HG03175 (cell line): ENCODE measurements around the gene PRKN.

Source experiments
- ATAC-seq: cut with Tn5 transposase; IDR thresholded peaks from one replicate; pipeline ENCODE4 v1.9.1; 2021; ENCODE audit warnings: mild to moderate bottlenecking, moderate library complexity; ENCODE audit not compliant: unreplicated experiment

Gene PRKN

DNA sequence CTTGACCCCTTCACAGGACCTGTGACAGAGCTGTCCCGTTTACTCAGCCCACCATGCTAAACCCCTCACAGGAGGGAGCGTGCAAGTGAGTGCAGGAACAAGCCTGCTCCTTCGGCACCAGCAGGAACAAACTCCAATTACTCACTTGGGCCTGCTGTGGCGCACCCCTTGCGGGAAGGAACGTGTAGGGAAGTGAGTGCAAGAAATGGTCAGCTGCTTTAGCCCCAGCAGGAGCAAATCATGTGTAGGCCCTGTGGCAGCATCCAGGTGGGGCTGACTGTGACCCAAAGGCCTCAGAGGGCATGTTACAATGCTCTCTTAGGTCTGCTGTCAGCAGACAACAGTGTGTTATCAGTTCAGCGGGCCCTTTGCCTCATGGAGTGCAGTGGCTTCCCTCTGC lies 574.4 kb downstream of the PRKN start:
- no peak for ATAC-seq

DNA sequence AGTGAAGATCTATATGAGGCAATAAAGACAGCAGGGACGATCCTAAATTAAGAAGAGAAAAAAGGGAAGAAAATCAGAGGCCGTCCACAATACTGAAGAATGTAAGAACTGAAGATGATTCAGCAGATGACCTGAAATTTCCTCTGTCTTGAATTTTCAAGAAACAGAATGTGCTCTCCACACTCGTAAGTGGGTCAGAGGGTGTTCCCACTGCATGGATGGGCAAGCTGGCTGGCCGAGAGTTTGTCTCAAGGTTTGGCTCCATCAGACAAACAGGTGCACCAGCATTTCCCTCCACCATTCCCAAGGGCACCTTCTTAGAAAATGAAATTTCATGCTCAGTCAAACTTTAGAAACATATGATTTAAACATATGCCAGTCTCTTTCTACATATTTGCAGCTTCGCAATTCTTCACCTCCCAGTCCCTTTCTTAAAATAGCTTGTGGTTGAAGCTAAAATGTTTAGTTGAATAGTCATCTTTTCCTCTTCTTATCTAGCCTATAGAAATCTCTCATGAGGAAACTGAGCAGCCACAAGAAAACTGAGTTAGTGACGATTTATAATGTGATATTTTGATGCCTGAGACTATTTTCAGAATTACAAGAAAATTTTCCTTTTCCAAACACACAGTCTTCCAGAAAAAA lies 576.4 kb downstream of the PRKN start:
- ATAC-seq, result no peak

DNA sequence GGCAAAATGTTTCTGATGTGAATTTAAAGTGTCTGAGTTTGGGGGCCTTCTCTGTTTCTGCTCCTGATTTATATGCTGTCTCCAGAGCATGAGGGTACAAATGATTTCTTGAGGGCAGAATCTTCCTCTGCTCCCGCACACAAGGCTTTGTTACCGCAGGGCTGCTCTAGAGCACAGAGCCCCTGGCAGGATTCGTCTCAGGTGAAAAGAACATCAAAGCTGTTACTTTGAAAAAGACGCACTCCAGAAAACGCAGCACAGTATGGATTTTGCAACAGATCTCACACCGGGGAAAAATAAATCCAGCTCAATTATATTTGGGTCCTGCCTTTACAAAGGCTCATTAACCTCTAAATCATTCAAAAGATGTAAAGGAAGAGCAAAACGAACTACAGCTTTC lies 577.3 kb downstream of the PRKN start:
- ATAC-seq, result no peak

DNA sequence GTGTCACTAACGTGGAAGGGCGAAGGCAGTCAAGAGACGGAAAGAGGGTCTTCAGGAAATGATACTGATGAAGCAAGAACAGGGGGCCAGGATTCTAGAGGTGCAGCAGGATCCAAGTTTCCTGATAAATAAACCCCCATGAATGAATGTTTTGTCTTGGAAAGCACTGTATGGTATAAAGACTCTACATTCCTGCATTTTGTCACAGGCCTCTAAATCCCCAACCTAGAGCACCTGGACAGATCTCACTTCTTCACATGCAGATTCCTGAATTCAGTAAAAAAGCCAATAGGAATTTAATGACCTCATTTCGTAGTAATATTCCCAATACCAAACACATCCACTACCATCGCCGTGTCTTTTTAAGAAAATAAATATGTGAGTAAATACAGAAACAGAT lies 577.8 kb downstream of the PRKN start:
- no peak for ATAC-seq

DNA sequence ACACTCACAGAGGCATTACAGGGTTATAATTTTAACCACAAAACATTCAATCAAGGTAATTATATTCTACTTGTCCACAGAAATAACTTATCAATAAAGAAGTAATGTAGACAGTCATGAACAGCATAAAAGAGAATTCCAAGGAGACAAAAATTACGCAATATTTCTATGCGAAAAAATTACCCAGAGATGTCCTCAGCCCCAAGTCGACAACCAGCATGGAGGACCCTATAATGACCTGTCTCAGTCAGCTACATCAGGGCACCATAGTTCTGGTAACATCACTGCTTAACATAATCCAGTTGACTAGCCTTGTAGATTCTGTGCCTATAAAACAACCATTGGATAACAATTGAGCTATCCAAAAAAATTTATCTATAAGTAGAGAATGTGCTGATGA lies 579.8 kb downstream of the PRKN start:
- no peak for ATAC-seq

DNA sequence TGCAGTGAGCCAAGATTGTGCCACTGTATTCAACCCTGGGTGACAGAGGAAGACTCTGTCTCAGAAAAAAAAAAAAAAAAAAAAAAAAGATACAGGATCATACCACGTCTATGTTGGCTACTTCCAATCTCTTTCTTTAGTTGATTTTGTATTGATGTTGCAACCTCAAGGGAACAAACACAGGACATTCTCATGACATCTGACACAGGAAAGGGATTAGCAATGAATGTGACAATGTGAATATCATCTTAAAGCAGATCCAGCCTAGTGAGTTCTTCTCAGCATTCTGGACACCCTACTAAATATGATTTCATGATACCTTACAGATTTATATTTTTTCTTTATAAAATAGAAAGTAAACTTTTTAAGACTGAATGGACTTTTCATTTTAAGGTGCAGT lies 580.3 kb downstream of the PRKN start:
- ATAC-seq, result no peak

DNA sequence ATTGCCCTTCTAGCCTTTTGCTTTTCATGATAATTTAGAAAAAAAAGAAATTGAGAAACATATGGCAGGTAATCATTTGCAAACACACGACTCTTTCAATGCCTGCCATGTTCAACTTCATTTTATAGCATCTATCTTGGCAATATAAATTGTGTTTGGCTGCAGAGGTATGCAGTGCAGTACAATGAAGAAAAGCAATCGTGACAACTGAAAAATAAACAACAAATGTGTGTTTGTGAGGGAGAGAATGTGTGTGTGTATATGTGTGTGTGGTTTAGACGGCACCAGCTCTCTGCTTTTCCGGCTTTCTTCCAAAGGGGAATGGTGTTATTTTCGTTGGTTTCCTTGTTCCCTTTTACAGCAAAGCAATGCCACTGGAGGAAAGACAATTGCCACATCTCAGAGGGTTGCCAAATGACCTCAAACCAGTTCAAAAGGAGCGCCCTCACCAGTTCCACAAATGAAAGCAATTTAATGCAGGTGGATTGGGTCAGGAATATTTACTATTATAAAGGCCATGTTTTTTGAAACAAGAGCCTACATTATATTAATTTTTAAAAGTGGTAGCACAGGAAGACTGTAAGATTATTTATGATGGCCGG lies 587.2 kb downstream of the PRKN start:
- no peak for ATAC-seq

DNA sequence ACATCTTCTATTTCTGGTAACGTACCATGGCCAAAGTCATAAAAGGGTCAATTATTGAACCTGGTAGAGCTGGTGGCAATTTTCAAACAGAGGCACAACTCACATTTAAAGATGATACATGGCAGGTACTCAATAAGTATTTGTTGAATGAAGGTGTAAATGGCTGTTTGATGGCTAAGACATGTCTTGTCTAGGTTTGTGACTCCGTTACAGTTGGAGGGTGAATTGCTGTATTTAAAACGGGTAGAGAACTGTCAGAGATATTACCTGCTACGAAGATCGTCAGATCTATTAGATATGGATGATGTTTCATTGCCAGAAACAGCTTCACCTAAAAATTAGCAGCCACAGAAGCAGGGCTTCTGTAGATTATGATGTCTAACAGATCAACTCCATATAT lies 601.9 kb downstream of the PRKN start:
- ATAC-seq, result no peak

DNA sequence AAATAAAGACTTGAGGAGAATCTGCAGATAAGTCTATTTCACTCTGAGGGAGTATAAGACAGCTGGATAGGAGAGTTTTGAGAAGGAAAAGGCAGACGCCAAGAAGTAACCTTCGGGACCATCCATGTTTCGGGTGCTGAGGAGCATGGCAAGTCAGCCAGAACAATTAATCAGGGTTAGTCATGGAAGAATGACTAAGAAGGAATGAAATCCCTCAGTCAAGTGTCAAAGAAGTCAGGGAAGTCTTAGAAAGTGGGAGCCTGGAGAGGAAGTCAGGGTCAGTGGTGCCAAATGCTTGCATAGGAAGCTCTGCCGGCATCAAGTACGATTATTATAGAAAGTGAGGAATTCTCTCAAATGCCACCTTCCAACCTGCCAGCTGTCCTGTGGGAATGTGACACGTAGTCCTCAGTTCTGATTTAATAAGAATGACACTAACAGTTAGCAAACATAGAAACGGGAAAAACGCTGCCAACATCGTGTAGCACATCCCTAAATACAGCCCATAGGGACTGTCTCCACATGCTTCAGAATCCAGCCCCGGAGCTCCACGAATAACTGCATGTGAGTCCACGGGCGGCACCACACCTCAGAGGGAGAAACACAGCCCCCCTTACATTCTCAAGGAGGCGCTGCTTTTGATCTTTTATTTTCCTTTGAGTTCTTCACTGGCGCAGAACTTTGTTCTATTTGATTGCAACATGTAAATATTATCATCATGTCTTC lies 602.7 kb downstream of the PRKN start:
- ATAC-seq, result no peak

DNA sequence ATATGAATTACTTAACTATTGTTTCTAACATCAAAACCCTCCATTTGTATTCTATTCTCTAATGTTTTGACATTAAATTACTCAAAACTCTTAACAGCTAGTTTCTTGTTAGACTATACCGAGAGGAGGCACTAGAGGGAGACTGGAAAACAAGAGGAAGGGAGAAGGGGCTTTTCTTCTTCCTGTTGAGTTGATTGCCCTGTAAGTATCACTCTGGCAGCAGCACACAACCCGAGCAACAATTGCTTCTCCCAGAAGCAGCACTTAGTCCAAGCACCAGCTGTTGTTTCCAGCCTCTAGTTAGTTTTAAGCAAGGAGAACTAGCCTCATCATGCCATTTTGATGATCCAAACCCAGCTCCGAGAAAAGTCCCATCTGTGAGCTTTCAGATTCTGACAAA lies 603.8 kb downstream of the PRKN start:
- ATAC-seq, result no peak

DNA sequence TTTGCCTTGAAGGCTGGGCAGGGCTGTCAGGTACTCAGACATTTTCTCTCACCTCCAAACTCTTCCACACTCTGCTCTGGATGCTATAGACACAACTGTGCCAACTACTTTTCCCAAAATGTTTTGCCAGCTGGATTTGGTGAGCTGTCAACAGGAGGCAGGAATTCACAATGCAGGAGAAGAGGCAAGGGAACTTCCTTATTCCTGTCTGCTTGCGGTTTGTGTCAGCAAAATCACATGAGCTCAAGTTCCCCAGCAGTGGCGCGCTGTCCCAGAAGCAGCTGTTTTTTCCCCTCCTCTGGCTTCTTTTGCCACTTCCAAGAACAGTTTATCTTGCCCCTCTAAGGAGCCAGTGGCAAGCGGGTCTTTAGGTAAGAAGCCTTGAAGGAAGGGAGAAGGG lies 608.2 kb downstream of the PRKN start:
- no peak for ATAC-seq

DNA sequence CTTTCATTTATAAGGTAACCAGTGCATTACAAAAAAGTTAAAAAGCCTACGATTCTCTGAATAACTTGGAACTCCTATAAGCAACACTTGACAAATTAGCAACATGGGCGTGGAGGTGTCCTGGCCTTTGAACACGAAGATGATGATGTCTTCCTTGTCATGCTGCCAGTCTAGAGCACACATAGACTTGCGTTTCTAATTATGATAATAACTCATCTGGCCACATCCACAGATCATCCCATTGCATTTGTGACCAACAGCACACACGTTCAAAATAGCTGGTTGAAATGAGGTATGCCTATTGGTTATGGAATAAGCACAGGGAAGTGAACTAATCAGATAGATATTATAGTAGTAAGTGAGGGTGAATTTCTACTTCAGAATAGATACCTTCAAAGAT lies 608.9 kb downstream of the PRKN start:
- no peak for ATAC-seq

DNA sequence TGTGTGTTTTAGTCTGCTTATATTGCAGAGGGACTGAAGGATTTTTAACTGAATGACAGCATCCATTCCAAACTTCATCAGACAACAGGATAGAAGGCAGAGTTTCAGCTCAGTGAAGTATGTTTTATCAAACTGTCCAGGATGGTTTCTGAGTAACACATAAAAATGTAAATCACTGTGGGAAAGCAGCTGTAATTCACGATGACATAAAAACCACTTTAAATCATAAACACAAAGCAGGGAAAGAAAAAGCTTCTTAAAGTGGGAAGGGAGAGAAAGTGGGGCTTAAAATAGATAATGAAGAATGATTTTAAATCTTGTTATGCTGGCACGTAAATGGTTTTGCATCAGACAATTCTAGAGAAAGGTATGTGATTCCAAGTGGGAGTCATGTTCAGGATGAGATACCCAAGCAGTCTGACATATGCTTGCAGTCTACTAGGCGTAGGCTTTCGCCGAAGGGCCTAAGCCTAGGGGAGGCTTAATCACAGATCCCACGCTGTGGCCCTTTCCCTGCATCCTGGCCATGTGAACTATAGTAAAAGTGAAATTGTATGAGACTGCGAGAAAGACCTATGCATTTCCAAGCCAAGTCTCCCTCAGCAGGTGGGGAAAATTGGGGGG lies 610.6 kb downstream of the PRKN start:
- ATAC-seq, result no peak

DNA sequence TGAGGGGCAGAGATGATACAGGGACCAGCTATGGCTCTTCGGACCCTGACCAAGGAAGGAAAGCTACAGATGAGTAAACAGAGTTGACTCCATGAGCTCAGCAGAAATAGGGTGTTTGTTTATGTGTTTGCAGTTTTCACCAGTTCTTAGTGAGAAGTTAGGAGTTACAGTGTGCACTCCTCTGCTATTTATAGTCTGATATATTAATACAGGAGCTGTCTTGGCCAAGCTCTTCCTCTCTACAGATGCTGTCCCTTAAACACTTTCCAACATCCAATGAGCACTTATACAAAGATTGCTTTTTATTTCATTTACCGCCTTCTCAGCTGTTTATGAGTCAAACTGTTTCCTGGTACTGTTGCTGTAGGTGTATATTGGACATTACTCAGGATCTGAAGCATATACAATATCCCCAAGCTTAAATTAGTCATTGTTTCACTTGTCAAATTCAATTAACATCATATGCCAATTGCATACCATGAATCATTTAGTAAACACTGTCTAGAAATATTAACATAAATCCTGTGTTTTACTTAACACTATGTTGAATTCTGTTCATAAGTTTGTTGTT lies 618.0 kb downstream of the PRKN start:
- ATAC-seq, result no peak

DNA sequence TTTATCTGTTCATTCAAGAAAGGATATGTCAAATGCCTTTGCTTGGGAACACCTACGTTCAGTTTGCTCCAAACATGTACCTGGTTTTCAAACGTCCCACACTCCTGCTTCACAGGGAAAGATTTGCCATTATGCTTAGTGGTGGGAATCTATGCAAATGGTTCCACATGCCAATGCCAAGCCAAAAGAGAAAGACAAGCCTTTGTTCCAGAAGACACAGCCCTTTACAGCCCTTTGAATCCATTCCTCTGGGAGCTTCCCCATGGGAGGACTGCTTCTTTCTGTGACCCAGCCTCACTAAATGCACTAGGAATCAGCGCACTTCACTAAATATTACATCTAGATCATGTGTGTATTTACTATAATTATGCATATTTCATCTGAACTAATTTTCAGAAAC lies 619.5 kb downstream of the PRKN start:
- no peak for ATAC-seq

DNA sequence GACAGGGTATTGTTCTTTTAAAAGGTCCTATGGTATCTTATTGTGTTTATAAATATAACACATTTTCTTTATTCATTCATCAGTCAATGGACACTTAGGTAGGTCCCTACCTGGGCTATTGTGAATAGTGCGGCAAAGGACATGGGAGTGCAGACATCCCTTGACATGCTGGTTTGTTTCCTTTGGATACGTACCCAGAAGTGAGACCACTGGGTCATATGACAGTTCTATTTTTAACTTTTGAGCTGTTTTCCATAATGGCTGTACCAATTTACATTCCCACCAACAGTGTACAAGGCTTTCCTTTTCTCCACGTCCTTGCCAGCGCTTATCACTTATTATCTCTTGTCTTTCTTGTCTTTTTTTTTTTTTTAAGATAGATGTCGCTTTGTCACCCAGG lies 627.5 kb downstream of the PRKN start:
- ATAC-seq, result no peak

DNA sequence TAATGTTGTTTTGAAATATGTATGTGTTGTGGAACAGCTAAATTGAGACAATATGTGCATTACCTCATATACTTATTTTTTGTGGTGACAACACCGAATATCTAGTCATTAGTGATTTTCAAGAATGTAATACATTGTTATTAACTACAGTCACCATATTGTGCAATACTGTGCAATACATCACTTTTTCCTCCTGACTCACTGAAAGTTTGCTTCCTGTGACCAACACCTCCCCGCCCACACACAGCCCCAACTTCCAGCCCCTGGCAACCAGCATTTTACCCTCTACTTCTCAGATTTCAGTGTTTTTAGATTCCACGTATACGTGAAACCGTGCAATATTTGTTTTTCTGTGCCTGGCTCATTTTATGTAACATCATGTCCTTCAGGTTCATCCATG lies 627.9 kb downstream of the PRKN start:
- no peak for ATAC-seq

DNA sequence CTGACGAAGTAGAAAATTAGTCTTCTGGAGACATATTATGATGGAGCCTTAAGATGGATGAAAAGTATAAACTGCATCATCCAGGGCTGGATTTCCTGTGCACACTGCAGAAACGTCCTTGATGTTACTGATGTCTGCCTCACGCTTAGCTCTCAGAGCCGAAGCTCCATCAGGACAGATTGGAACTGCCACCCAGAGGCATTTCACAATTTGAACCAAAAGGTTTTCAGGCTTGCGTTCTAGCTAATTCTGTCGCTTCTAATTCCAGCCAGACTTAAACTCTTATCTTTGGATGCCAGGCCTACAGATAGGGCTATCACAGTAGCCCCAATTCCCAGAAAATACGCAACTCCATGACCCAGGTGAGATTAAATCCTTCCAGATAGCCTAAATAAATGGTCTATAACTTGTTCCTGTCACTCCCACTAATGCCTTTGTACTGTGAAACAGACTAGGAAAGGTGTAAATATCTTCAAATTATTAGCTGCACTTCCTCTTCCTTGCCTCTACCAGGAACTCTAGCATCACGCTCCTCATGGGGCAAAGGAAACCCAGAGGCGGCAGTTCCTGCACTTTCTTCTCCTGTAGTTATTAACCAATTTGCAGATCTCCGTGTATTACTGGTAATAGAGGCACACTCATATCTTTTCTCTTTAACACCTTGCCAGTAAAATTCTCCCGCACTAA lies 634.6 kb downstream of the PRKN start:
- no peak for ATAC-seq

DNA sequence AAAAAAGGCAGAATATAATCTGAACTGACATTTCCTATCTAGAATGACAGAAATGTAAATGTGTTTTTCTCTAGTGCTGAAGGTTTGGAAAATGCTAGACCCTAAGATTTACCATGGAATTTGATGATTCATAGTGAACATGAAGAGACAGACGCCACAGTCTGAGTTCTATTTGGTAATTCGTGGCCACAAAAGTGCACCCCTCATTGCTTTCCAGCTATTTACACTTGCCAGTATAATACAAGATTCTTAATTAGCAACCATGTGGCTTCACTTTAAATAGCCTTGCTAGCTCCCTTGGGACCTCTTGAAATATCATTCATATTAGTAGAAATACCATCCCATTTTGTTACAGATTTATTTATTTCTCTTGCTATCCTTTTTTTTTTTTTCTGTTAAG lies 636.8 kb downstream of the PRKN start:
- no peak for ATAC-seq

DNA sequence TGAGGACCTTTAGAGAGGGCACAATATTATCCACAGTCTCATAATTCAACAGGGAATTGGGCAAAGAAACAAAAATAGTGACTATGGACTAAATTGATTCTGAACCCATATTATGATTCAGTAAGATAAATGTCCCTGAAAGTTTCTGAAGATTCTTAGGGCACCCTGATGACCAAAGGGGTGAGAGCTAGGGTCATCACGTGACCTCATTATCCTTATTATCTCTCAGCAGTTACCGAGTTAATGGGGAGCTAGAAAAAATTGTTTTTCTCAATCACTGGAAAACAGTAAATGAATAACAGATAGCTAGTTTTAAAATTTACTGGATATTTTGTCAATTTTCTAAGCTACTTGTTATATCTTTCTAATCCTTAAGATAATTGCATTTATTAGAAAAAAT lies 639.5 kb downstream of the PRKN start:
- ATAC-seq, result no peak

DNA sequence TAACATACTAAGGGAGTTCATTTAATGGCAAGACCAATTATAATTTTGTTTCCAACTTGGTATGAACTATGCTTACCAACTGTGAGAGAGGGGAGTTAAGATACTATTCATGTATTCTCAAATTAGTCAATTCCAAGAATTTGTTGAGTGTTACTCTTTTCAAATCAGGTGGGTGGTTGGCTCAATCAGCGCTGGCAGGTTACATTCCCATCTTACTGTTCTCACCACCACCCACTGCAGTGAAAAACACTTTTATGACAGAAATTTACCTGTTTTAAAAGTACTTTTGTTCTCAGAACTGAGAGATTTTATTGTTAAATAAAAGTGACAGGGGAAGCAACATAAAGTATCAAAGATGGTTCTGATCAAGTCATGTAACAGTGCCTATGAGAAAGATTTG lies 642.0 kb downstream of the PRKN start:
- no peak for ATAC-seq
